GM18861 (cell line): Measurements from ENCODE around the gene IL17C.

Experiments
- ATAC-seq: cut with Tn5 transposase; IDR thresholded peaks from one replicate; pipeline ENCODE4 v1.9.1; 2021; ENCODE audit not compliant: unreplicated experiment

The IL17C gene, protein sequence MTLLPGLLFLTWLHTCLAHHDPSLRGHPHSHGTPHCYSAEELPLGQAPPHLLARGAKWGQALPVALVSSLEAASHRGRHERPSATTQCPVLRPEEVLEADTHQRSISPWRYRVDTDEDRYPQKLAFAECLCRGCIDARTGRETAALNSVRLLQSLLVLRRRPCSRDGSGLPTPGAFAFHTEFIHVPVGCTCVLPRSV

DNA sequence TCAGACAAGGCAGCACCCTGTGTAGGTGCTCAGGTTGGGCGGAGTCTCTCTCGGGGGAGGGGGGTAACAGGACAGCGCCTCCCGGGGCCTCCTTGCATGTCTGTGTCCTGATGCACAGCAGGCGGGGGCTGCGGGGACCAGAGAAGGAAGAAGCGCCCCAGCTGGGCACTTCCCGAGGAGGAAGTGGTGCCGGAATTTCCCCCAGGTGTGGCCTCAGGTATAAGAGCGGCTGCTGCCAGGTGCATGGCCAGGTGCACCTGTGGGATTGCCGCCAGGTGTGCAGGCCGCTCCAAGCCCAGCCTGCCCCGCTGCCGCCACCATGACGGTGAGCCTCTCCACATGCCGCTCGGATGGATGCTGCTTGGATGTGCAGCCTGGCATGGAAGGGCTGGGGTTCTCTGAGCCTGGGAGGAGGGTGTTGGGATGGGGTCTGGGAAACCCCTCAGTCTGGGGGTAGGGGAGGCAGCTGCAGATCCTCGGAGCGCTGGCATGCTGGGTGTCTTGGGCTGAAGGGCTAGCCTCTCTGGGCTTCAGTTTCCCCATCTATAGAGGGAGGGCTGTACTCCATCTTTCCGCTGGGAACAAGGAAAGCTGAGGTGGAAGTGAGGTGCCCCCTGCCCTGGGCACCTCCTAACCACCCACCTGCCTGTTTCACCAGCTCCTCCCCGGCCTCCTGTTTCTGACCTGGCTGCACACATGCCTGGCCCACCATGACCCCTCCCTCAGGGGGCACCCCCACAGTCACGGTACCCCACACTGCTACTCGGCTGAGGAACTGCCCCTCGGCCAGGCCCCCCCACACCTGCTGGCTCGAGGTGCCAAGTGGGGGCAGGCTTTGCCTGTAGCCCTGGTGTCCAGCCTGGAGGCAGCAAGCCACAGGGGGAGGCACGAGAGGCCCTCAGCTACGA, at the start of gene IL17C:
TSS of gene IL17C (plus strand) at position 250 of the 908 bp plus-strand sequence. CDS start at position 320, 70 bp downstream.
- no peak for ATAC-seq

DNA sequence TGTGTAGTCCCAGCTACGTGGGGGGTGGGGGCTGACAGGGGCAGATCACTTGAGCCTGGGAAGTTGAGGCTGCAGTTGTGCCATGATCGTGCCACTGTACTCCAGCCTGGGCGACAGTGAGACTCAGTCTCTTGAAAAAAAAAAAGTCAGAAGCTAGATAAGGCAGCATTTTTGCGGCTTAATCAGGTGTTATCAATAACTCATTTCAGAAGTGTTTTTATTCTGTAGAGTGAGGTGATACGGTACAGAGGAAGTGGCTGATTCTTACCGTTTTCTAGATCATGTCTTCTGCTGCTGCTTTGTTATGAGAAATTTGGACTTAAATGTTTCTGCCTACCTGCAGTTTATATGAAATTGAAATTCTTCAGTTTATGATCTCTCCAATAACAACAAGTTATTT, 49.6 kb upstream of the IL17C start:
- ATAC-seq: no peak

DNA sequence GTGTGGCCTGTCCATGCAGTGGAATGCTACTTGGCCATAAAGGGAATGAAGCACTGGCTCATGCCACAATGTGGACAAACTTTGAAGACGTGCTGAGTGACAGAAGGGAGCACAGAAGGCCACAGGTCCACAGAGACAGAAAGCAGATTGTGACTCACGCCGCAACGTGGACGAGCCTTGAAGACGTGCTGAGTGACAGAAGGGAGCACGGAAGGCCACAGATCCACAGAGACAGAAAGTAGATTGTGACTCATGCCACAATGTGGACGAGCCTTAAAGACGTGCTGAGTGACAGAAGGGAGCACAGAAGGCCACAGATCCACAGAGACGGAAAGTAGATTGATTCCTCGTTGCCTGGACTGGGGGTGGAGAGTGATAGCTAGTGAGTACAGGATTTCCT, 48.9 kb upstream of the IL17C start:
- no peak for ATAC-seq

DNA sequence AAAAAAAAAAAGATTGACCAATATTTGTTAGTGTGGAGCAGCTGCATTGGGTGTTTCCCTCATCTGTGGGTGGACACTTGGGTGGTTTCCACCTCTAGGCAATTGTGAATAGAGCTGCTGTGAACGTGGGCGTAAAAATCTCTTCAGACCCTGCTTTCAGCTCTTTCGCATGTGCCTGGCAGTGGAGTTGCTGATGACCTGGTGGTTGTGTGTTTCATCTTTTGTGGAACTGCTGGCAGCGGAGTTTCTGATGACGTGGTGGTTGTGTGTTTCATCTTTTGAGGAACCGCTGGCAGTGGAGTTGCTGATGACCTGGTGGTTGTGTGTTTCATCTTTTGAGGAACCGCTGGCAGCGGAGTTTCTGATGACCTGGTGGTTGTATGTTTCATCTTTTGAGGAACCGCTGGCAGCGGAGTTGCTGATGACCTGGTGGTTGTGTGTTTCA, 46.8 kb upstream of the IL17C start:
- no peak for ATAC-seq

DNA sequence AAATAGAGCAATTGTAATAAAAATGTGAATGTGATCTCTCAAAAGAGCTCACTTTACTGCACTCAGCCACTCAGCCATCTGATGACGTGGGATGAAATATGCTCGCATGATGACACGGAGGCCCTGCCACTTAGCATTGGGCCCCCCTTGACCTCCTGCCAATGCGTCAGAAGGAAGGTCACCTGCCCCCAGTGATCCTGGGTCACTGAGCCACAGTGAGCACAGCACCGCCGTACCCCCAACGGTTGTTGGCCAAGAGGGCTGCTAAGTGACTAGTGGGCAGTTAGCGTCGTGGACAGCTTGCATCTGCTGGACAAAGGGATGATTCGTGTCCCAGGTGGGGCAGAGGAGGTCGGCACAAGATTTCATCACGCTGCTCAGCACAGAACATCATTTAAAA, 45.3 kb upstream of the IL17C start:
- ATAC-seq: no peak

DNA sequence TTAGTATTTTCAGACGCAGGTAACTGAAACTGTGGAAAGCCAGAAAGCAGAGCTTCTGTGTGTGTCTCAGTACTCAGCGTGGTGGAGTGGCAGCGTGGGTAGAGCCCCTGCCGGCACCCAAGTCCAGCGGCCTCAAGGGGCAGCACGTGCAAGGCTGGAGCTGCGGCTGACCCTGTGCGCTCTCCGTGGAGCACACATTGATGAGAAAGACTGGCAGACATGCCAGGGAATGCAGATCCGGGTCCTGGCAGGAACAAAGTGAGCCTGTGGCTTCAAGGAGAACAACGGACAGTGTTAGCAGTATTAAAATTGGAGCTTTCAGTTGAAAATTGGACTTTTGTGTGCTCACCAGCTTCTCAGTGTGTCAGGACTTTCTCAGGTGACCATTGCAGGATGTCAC, 44.9 kb upstream of the IL17C start:
- ATAC-seq: no peak

DNA sequence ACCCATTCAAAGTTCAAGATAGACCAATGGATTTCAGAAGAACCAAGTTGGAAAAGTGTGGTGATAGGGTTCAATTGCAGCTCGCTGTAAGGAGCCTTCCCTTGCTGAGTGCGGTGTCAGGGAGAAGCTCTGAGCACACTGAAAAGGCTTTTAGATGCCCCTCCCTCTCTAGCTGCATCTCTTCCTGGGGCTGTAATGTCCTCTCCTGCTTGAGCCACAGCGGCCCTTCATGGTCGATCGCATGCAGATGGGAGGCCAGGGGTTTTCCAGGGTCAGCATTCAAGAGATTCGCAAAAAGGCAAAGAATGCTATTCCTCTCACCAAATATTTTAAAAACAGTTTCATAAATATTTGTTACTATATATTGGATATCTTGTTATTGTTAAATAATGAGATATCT, 44.5 kb upstream of the IL17C start:
- no peak for ATAC-seq

DNA sequence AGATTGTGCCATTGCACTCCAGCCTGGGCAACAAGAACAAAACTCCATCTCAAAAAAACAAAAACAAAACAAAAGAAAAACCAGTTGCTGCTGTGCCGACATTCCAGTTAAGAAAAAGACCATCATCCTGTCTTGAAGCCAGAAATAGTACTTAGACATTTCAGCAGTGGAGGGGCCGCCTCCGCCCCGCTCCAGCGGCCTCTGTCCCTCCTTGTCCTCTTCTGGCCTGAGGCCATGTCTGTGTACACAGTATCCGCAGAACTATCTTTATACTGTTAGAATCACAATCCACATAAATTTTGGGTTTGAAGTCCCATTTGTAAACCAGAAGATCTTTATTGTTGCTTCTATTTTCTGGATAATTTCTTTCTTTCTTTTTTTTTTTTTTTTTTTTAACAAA, 43.3 kb upstream of the IL17C start:
- ATAC-seq: no peak

DNA sequence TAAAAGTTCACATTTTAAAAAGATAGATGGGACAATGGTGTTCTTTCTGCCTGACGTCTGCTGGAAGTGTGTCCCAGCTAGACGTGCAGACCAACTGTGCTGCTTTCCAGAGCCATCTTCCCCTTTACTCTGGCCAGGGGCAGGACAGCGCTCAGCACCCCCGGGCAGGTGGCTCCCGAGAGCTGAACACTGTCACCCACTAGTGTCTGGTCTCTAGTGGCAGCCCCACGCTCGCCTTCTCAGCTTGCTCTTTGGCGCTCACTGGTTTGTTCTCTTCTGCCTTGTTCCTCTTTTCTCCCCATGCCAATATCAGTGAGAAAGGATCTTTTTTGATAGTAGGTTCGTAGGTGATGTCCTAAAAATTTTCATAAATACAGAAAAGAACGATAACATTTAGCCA, 42.5 kb upstream of the IL17C start:
- ATAC-seq: no peak

DNA sequence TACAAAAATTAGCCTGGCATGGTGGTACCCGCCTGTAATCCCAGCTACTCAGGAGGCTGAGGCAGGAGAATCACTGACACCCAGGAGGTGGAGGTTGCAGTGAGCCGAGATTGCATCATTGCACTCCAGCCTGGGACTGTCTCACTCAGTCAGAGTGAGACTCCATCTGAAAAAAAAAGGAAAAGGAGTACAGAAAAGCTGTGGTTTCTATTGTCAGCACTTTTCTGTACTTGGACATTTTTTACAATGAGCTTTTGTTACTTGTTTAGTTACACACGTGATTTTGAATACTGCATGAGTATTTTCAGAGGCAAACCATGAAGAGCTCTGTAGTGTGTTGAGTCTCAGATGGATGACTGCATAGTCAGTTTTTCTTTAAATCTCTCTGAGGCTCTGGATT, 41.9 kb upstream of the IL17C start:
- no peak for ATAC-seq

DNA sequence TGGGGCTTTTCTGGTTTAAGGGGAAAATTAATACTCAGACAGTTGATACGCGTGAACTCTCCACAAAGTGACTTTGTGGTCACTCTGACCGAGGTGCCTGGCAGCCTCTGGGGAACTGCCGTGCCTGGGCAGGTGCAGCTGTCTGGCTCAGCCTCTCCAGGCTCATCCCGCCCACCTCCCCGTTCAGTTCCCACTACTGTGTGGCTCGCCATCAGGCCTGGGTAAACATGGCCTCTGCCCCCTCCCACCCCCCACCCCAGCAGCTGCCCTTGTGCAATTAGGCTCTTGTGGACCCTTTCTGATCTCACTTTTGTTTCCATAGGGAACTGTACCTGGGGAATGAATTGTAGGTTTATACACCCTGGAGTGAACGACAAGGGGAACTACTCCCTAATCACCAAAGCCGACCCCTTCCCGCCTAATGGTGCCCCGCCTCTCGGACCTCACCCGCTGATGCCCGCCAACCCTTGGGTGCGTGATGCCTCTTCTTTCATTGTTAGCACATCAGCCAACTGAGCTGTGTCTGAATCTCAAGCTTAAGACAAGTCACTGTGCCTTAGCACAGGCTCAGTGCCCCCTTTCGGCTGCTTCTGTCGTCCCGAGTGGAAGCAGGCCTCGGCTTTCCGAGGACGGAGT, 40.4 kb upstream of the IL17C start:
- ATAC-seq: no peak

DNA sequence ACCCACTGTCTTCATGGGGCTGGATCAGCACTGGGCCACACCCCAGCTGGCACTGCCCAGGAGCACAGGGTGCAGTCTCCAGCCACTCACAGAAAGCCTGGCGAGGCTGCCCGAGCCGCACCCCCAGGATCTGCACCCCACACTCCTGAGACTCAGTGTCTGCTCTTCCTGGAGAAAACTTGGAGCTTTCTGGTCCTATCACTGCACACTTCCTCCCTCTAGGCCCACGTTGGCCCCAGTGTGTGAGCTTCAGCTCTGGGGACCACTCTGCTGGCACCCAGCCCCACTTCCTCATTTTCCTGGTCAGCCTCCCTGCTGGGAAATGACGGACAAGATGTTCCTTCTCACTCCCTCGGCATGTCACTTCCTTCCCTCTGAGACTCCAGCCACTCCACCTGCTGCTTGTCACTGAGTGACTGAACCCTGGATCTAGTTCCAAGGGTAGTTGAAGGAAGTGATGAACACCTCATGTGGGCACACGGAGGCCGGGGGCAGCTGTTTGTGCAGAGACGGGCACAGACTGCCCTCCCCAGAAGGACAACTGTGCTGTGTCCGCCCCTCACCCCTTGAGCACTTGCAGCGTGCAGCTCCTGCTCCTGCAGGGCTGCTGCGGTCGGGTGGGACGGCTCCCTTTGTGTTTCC, 39.2 kb upstream of the IL17C start:
- ATAC-seq: no peak

DNA sequence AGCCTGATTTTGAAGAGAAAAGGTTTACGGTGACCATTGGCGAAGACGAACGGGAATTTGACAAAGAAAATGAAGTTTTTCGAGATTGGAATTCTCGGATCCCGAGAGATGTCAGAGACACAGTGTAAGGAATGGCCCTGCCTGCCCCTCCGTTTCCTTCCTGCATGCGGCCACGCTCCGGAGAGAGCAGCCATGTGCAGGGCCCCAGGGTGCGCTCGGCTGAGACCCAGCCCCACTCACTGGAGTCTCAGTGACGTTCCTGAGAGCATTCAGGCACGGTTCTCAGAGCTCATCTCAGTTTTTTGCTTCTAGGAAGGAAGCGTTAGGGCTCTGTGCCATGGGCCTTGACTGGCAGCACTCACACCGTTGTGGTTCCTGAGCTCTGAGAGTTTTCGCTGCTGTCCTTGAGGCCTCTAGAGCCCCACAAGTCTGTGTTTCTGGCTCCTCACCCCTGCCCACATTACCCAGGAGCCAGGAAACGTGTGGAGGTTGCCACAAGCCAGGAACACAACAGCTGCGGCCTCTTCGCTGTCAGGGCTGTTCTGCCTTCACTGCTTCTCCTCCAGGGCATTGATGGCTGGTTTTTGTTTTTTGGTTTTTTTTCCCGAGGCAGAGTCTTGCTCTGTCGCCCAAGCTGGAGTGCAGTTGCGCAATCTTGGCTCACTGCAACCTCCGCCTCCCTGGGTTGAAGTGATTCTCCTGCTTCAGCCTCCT, 38.4 kb upstream of the IL17C start:
- no peak for ATAC-seq

DNA sequence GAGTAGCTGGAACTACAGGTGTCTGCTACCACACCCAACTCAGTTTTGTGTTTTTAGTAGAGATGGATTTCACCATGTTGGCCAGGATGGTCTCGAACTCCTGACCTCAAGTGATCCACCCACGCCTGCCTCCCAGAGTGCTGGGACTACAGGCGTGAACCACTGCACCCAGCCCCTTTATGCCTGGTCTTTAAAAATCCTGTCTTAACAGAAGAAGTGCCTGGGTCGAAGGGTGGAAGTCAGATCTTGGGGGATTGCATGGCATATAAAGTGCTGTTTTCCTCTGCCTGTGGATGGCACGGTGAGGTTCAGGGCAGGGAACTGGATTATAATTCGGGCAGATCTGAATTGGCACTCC, 37.9 kb upstream of the IL17C start:
- ATAC-seq: no peak

DNA sequence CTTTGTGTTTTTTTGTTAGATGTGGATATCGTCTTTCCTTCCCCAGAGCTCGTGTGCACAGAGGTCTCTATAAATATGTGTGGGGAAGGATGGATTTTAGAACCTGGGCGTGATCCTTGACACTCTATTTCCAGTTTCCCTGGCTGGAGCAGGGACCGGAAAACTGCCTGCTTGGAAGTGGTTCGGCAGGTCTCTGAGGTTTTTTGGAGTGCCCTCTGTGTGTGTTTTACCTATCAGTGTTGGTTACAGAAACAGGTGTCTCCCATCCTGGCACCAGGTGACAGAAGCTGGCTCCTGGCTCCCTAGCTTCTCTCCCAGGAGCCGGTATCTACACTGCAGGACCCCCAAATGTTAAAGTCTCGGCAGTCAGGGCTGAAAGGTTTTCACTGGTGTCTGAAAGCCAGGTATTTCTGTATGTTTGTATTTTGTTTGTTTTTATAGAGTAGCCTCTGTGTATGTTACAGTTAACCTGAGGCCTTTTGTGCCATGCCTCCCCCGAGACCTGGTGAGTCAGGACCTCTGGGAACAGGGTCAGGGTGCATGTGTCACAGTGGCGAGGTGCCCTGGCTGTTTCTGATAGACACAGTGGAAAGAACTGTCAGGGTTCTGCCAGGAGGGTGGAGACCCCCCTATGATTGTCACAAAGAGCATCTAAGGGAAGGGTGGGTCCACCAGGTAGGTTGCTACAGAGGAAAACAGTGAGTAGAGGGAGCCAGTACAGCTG, 36.9 kb upstream of the IL17C start:
- no peak for ATAC-seq

DNA sequence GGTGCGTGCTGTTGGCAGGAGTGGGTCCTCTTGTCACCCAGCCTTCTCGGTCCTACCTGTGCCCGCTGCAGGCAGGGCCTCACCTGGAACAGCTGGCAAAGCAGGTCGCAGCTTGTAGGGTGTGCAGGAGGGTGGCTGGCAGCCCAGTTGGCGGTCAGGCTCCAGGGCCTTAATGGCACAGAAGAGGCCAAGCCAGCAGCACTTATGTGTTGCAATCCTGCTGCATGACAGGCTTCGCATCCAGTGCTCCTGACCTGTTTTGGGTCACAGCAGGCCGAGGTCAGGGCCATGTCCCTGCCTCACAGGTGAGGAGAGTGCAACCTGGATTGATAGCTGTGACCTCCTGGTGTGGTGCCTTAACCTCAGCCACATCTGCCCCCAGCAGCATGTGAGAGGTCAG, 36.3 kb upstream of the IL17C start:
- ATAC-seq: no peak

DNA sequence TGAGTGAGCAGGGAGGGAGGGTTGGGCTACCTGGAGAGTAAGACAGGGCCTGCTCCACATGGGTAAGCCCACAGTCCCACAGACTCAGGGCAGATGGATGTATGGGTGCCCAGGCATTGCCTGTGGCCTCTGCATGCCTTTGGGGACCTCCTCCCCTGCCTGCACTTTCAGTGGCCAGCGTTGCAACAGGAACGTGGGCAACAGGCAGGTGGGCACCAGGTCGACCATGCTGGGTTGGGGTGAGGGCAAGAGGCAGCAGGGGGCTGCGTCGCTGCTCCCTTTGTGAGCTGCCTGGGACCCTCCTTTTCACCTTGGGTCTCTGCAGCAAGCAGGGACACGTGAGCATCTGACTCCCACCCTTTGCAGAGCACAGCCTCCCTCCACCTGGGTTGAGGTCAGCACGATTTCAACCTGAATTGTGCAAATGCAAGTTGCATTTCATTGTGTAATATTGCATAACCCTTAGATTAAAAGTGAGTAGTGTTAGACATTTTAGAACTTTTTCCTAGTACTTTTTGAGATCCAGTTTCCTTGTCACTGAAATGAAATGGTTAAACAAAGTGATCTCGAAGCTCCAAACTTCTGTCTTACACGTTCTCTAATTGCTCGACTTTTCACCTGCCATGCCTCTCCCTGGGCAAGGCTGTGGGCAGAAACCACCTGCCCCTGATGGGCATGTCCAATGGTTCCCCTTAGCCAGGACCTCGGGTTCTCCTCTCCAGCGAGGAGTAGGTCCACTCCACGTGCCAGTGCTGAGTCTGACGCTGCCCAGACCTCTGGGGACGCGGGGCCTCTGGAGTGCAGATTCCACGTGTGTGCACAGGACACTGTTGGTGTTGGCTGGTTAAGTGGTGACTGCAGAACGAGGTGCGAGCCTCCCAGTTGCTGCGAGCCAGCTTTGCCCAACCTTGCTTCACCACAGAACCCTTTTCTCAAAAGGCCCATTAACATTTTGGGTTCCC, 32.9 kb upstream of the IL17C start:
- no peak for ATAC-seq

DNA sequence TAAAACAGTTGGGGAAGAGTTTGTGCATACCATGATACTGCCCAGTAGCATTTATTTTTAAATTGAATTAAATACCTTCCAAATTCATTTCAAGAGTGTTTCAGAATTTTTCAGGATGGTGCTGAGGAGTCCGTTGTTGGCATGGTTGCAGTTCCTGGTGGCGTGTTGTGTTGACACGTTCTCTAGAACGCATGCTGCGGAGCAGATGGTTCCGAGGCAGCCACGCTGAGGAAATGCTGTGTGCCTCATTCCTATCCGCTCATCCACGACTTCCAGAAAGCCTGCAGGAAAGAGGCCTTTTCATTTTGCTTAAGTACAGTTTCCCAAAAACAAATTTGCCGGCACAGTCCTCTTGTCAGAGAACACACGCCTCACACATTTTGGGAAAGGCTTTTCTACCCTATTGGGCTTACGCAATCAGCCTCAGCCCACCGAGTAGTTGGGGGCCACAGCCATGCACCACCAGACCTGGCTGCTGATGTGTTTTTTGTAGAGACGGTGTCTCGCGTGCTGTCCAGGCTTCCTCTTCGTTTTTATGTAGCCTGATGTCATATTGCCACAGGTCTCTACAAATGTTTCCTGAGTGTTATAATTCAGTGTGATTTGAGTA, 32.1 kb upstream of the IL17C start:
- no peak for ATAC-seq

DNA sequence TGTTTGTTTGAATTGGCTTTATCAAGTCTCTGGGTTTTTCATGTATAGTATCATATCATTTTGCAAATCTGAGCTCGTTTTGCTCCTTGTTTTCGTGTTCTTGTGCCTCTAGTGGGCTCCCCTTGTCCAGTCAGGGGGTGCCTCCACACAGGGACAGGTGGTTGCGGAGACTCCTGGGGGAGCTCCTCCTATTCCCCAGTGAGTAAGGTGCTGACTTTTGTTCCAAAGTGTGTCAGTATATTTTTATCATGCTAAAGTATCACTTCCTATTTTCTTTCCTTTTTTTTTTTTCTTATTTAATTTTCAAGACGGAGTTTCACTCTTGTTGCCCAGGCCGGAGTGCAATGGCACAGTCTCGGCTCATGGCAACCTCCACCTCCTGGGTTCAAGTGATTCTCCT, 30.3 kb upstream of the IL17C start:
- ATAC-seq: no peak
